Measurements from ENCODE around the gene CTBP1. TPM values are rescaled to one million over a fixed set of nuclear protein-coding genes. Genes with fewer than 3 reads are reported as not detected.
A peak's percentile ranks its signal among the peaks of the same experiment; 100 is the strongest.

CTBP1 gene
- total RNA-seq, 1 experiment from 2014 or later = 184 TPM

DNA sequence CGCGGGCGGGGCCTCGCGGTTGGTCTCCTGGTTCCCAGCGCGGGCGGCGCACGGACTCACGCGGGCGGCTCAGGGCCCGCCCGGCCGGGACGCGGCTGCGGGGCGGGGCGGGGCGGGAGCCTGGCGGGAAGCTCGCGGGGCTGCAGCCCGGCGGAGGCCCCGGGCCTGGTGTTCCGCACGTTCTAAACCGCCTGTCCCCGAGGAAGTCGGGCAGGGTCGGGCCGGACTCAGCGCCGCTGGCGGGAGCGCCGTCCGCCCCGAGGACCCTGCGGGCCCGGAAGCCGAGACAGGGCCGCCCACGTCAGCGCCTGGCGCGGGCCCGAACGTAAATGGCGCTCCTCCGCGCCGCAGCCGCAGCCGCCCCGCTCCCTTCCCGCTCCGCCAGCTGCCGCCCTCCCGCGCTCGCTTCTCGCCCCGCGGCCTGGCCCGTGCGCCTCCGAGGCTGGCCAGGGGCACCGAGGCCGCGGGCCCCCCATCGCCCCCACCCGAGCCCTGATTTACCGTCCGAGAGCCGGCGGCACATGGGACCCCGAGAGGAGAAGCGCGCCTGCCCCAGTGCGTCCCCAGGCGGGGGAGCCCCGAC, 309 bp upstream of the CTBP1 start:
- peaks cover 40% of the 10 kb centered on the region for H3K36me3 Mint-ChIP-seq (ENCODE audit: insufficient read depth, unreplicated experiment)
- H3K4me3 ChIP-seq (ENCODE audit: low read depth, low read length) = peak overlapping the region; percentile 47
- H3K27ac Mint-ChIP-seq (ENCODE audit: unreplicated experiment) = peak overlapping the region; percentile 89
- DNase-seq = peak; percentile 80 to 90
- peaks cover 4% of the 10 kb centered on the region; the same call in 1 of the 2 replicates for H3K36me3 ChIP-seq (ENCODE audit: control insufficient read depth, insufficient read depth, low read length)
- peaks cover 7% of the 10 kb centered on the region for H3K4me1 Mint-ChIP-seq (ENCODE audit: low read depth, unreplicated experiment)
- no peaks in the 10 kb centered on the region for H3K27me3 ChIP-seq (replicated peaks; ENCODE audit: control insufficient read depth, insufficient read depth, low read length)
- H3K4me3 Mint-ChIP-seq (ENCODE audit: unreplicated experiment) = peak overlapping the region; percentile 79
- H3K4me1 ChIP-seq = peaks cover 16% of the 10 kb centered on the region
- ChIA-PET CTCF (no interaction called here), POLR2A (interaction anchor here (0.9 to 2.1 kb wide), 5 partner anchors 41 to 140 kb away, joined by 4 to 25 read pairs (median 5); partner anchors contain the start of gene UVSSA)
- no TSS peak for BruUV-seq (replicated peaks)
- H3K27me3 Mint-ChIP-seq (ENCODE audit: insufficient read depth, unreplicated experiment) = no peaks in the 10 kb centered on the region
- TF ChIP-seq, protein P1, sequence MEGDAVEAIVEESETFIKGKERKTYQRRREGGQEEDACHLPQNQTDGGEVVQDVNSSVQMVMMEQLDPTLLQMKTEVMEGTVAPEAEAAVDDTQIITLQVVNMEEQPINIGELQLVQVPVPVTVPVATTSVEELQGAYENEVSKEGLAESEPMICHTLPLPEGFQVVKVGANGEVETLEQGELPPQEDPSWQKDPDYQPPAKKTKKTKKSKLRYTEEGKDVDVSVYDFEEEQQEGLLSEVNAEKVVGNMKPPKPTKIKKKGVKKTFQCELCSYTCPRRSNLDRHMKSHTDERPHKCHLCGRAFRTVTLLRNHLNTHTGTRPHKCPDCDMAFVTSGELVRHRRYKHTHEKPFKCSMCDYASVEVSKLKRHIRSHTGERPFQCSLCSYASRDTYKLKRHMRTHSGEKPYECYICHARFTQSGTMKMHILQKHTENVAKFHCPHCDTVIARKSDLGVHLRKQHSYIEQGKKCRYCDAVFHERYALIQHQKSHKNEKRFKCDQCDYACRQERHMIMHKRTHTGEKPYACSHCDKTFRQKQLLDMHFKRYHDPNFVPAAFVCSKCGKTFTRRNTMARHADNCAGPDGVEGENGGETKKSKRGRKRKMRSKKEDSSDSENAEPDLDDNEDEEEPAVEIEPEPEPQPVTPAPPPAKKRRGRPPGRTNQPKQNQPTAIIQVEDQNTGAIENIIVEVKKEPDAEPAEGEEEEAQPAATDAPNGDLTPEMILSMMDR (IDR thresholded peaks at IDR 0.05; ENCODE audit: insufficient read depth in 1 of 2, low read depth in 1 of 2, low read length in 1 of 2, severe bottlenecking in 1 of 2, unreplicated experiment in 1 of 2) = no peak
- intact Hi-C loops (cut with micrococcal nuclease; ENCODE audit: unreplicated experiment) = loop anchor here (1.0 kb wide), 1 partner anchor 97 kb away; no protein-coding TSS in a partner anchor
- peaks cover 18% of the 10 kb centered on the region for H3K9me3 Mint-ChIP-seq (ENCODE audit: unreplicated experiment)
- H3K9me3 ChIP-seq = peaks cover 12% of the 10 kb centered on the region; the same call in 1 of the 2 replicates

DNA sequence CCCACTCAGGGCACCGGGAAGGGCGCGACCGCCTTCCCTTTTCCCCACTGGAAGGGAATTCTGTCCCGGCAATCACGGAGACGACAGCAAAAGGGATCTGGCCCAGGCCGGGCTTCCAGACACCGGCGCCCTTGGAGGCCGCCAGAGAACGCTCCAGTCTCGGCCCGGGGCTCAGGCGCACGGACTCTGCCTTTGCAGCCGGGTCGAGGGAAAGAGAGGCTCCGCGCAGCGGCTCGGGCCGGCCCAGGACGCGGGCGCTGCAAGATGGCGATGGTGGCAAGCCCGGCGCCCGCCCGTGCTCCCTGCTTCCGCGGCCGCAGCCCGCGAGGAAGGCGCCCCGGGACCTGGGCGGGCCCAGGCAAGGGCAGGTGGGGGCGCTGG, 1.1 kb downstream of the CTBP1 start:
- ChIA-PET CTCF (interaction anchor here (0.6 kb wide), 1 partner anchor 234 kb away, joined by 3 read pairs; no protein-coding TSS in a partner anchor), POLR2A (interaction anchor here (2.1 kb wide), 1 partner anchor 99 kb away, joined by 25 read pairs; the partner anchor contains the start of gene UVSSA)
- Mint-ChIP-seq H3K27ac (ENCODE audit: unreplicated experiment) (peak overlapping the region; percentile 76), H3K27me3 (ENCODE audit: insufficient read depth, unreplicated experiment) (no peaks in the 10 kb centered on the region), H3K4me3 (ENCODE audit: unreplicated experiment) (peak overlapping the region; percentile 77), H3K4me1 (ENCODE audit: low read depth, unreplicated experiment) (peaks cover 8% of the 10 kb centered on the region), H3K9me3 (ENCODE audit: unreplicated experiment) (peaks cover 4% of the 10 kb centered on the region), H3K36me3 (ENCODE audit: insufficient read depth, unreplicated experiment) (peaks cover 51% of the 10 kb centered on the region)
- H3K36me3 ChIP-seq (ENCODE audit: control insufficient read depth, insufficient read depth, low read length) = peaks cover 4% of the 10 kb centered on the region
- H3K27me3 ChIP-seq (replicated peaks; ENCODE audit: control insufficient read depth, insufficient read depth, low read length) = no peaks in the 10 kb centered on the region
- peaks cover 7% of the 10 kb centered on the region; the same call in 1 of the 2 replicates for H3K9me3 ChIP-seq
- TF ChIP-seq, protein P1 (IDR thresholded peaks at IDR 0.05; ENCODE audit: insufficient read depth in 1 of 2, low read depth in 1 of 2, low read length in 1 of 2, severe bottlenecking in 1 of 2, unreplicated experiment in 1 of 2) = no peak
- peaks cover 16% of the 10 kb centered on the region for H3K4me1 ChIP-seq
- intact Hi-C loops (cut with micrococcal nuclease; ENCODE audit: unreplicated experiment) = no loop called here
- H3K4me3 ChIP-seq (ENCODE audit: low read depth, low read length) = peak overlapping the region; percentile 90
- no TSS peak for BruUV-seq (replicated peaks)
- DNase-seq = peak in 1 of 2 experiments; percentile 38

DNA sequence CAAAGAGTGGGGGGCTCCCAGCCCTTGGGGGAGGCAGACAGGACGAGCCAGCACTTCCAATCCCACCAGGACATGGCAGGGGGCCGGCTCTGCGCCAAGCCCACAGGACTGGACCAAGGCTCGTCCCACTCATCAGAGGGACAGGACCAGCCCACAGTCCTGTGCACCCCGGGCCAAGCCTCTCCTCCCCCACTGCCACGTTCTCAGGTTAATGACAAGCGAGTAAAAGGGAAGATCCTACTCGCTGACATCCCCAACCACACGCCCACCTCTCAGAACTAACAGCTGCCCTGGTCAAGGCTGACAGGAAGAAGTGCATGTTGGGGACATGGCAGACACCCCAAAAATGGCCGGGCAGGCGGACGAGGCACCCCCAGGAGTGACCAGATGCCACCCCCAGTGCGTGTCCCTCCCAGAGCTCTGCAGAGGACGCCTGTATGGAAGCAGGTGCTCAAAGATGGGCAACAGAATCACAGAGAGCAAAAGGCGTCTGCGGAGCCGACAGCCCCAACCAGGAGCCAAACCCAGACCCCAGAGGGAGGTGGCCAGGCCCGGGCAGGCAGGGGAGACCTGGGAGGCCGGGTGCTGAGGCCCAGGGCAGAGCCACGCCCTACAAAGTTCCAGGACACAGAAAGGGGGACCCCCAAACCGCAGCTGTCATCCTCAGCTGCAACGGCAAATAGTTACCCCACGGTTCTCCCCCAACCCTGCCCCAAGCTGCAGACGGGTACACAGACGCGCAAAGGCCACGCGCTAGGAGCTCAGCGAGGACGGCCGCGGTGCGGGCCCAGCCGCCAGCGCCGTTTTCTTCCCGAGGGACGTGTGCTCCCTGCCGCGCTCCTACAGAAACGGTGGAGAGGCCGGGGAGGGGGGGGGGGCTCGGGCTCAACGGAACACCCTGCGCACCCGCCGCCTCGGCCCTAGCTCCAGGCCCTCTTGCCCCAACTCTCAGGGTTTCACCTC, 1.7 kb downstream of the CTBP1 start:
- BruUV-seq (replicated peaks) = no TSS peak
- Mint-ChIP-seq H3K27ac (ENCODE audit: unreplicated experiment) (peak overlapping the region; percentile 76), H3K36me3 (ENCODE audit: insufficient read depth, unreplicated experiment) (peaks cover 57% of the 10 kb centered on the region), H3K27me3 (ENCODE audit: insufficient read depth, unreplicated experiment) (no peaks in the 10 kb centered on the region), H3K4me1 (ENCODE audit: low read depth, unreplicated experiment) (peaks cover 14% of the 10 kb centered on the region), H3K4me3 (ENCODE audit: unreplicated experiment) (peak overlapping the region; percentile 77), H3K9me3 (ENCODE audit: unreplicated experiment) (no peaks in the 10 kb centered on the region)
- TF ChIP-seq, protein P1 (IDR thresholded peaks at IDR 0.05; ENCODE audit: insufficient read depth in 1 of 2, low read depth in 1 of 2, low read length in 1 of 2, severe bottlenecking in 1 of 2, unreplicated experiment in 1 of 2) = no peak
- intact Hi-C loops (cut with micrococcal nuclease; ENCODE audit: unreplicated experiment) = no loop called here
- Histone ChIP-seq H3K9me3 (peaks cover 7% of the 10 kb centered on the region; the same call in 1 of the 2 replicates), H3K27me3 (replicated peaks; ENCODE audit: control insufficient read depth, insufficient read depth, low read length) (no peaks in the 10 kb centered on the region), H3K4me3 (ENCODE audit: low read depth, low read length) (peak overlapping the region; percentile 90), H3K36me3 (ENCODE audit: control insufficient read depth, insufficient read depth, low read length) (peaks cover 4% of the 10 kb centered on the region), H3K4me1 (peaks cover 16% of the 10 kb centered on the region)
- CTCF ChIA-PET = interaction anchor here (0.6 kb wide), 2 partner anchors 42 to 233 kb away, joined by 3 to 4 read pairs; no protein-coding TSS in a partner anchor
- POLR2A ChIA-PET = interaction anchor here (0.5 to 0.6 kb wide), 2 partner anchors 40 to 83 kb away, joined by 4 to 7 read pairs; no protein-coding TSS in a partner anchor
- DNase-seq = peak in 1 of 2 experiments; percentile 34

Measured in Caco-2 (cell line).